Measurements from ENCODE around the gene CALHM1. TPM values are rescaled to one million over a fixed set of nuclear protein-coding genes. Genes with fewer than 3 reads are reported as not detected.
A peak's percentile ranks its signal among the peaks of the same experiment; 100 is the strongest.
"Not testable (repeated sequence)": the region's sequence is repeated elsewhere in the genome, so short reads cannot be mapped to it uniquely, and the experiment has no call there.

The CALHM1 gene
- total RNA-seq, result 0.10 TPM

- DNase-seq, result peak; percentile 33
Observed at GRCh38 chr10:103458720-103459119, at the start of gene CALHM1. Gene CALHM1, minus strand, starts transcription at chr10:103458900. Its CDS starts 149 bp downstream, at chr10:103458751.

DNA sequence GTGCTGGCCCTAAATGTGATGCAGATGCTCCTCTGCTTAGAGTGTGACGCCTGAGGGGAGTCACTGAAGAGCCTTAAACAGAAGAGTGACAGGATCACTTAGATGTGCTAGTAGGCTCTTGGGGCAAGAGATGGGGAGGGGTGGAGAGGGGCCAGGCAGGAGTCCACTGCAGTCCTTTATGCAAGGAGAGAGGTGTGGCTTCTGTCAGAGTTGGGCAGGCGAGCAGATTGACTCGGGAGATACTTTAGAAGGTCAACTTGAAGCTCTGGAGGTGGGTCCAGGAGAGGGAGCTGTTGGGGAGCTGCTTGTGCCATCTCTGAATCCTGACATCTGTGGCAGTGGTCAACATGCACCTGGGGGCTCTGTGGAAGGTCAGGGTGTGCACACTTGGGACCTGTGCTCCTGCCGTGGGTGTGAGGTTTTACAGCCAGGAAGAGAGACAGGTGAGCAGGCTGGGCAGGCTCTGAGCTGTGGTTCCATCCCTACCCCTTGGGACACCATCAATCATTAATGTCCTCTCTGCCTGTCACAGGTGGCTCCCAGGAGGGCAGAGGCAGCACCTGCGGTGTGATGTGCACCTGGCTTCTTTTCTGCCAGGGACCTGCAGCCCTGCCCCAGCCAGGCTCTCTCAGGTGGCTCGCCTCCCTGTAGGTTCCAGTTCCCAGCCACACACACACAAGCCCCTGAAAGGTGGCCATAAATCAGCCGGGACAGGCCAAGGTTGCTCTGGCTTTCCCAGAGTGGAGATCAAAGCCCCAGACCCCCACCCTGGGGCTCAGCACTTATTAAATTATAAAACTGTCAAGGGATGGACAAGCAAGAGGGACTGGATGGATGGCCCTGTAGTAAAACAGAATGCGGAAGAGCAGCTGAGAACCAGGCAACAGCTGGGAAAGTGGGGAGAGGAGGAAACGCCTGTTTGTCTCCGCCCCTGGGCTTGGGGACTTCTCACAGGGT is 48.8 kb upstream of the CALHM1 start:
- DNase-seq, result peak; percentile 52

- DNase-seq, result no peak
Observed at GRCh38 chr10:103506061-103506460, 47.4 kb upstream of the CALHM1 start.

GRCh38 chr10:103504181-103504783 is 45.6 kb upstream of the CALHM1 start:
- no peak for DNase-seq

DNA sequence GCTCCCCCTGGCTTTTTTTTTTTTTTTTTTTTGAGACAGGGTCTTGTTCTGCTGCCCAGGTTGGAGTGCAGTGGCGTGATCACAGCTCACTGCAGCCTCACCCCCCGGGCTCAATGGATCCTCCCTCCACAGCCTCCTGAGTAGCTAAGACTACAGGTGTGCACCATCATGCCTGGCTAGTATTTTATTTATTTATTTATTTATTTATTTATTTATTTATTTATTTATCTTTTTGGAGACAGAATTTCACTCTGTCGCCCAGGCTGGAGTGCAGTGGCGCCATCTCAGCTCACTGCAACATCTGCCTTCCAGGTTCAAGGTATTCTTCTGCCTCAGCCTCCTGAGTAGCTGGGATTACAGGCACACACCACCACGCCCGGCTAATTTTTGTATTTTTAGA is 45.1 kb upstream of the CALHM1 start:
- not testable (repeated sequence) for DNase-seq

DNA sequence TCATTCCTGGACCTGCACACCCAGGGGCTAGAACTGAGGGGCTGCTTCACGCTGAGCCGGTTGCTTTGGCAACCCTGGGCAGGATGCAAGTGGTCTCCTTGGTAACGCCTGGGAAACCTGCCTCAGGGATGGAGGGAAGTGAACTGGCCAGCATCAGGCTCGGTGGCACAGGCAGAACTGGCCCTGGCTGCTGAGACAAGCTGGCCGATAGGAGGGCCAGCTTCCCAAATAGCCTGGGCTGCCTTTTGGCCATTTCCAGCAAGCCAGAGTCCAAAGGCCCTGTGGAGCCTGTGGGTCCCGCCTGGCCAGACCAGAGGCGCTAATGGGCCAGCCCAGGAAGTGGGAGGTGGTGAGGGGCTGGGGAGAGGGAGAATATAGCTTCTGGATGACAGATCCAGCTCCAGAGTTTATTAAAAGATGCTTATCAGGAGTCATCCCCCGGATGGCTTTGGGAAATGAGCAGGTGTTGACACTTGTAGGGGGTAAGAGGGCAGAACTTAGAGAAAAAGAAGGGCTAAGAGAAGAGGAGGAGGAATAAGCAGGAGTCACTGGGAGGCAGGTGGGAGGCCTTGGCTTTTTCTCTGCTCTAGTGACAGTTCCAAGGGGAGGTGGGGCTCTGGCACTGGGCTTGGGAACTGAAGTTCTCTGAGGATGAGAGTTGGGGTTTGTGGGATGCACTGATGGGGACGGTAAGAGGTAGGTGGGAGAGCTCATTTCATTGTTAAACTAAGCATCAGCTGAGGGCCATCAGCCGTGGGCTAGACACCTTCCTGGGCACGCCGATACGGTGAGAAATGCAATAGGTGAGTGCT is 44.4 kb upstream of the CALHM1 start:
- DNase-seq, result no peak

DNA sequence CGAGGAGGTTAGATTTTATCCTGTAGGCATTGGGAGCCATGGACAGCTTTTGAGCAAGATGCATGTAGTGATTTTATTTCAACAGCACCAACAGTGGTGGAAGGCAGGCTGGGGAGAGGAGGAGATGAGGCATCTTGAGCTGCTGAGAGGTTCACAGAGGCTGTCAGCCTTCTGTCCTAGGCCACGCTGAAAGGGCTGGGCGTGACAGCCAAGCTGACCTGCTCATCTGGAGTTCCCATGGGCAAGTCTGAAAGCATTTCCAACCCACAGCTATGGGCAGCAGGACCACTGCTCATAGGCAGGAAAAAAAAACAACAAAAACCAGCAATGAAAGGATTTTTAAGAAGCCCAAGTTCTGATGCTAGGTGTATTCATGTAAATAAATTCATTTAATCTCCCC is 42.5 kb upstream of the CALHM1 start:
- DNase-seq, result no peak

DNA sequence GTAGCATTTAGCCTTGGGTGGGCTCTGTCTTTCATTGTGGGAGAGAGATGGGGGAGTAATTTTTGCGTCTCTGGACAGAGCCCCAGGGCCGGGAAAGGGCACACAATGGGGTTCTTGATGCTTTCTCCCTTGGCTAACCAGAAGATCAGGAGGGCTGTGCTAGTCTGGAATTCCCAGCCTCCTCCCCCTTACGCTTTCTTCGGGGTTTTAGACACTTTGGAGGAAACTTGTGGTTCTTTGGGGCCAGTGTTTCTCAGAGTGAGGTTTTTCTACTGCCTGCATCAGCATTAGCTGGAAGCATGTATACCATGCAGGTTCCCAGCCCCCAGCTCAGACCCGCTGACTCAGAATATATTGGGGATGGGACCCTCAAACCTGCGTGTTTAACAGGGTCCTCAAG is 41.8 kb upstream of the CALHM1 start:
- DNase-seq, result no peak

DNA sequence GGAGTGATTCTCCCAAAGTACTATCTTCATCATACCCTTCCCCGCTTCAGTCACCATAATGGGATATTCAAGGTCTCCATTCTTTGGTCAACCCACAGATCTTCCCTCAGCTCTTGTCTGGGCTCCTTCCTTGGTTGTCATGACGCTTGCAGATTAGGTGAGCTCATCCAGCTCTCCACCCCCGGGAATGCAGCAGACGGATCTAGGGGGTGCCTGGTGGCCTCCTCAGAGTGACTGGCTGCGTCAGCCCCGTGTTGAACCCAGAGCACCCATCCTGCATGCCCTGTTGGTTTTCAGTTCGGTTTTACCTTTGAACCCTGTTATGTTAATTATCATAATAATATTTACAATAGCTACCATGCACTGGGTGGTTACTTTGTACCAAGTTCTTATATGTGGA is 41.2 kb upstream of the CALHM1 start:
- DNase-seq, result no peak

- DNase-seq, result peak; percentile 72
Observed at GRCh38 chr10:103498936-103499638, 40.4 kb upstream of the CALHM1 start.

- DNase-seq, result no peak
Observed at GRCh38 chr10:103497161-103497915, 38.6 kb upstream of the CALHM1 start.

DNA sequence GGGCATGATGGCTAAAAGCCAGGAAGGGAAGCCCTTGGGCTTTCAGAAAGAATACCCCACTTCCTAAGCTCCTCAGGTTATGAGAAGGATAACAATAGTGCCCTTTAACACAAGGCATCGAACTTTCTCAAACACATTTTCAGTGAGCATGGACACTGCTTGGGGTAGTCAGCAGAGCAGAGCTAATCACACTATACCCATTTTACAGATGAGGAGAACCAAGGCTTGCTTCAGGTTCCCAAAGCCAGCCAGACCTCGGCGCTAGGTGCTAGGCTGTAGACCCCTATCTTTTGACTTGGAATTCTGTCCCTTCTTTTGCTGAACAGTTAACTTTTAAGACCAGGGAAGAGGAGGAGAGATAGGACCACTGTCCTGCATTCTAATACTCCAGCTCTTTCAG is 36.6 kb upstream of the CALHM1 start:
- no peak for DNase-seq

- no peak for DNase-seq
Observed at GRCh38 chr10:103493916-103494877, 35.5 kb upstream of the CALHM1 start.

DNA sequence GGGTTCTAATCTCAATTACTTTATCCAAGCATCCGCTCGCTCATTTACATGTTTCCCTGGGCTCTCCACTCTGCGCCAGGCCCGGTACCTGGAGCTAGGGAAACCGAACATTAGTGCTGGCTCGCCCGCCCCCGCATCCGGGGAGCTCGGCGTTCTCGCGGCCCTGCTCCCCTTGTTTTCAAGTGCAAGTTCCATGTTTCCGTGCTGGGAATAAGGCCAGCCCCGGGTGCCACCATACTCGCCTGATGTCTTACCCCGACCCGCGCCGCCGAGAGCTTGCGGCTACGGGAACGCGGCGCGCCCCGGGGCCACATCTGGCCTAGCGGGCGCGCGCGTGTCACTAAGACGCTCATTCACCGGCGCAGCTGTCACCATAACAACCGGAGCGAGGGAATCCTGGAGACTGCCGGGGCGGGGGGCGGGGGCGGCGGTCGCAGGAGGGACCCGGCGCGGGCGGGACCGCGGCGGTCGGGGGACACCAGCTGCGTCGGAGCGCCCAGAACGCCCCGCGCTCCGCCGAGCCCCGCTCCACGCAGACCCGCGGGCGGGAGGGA is 34.7 kb upstream of the CALHM1 start, which contains the start of gene NEURL1:
Gene NEURL1, plus strand, starts transcription at position 344 of the 554 bp plus-strand sequence. CDS start 683 bp downstream, outside the sequence.
- DNase-seq, result peak; percentile 83

DNA sequence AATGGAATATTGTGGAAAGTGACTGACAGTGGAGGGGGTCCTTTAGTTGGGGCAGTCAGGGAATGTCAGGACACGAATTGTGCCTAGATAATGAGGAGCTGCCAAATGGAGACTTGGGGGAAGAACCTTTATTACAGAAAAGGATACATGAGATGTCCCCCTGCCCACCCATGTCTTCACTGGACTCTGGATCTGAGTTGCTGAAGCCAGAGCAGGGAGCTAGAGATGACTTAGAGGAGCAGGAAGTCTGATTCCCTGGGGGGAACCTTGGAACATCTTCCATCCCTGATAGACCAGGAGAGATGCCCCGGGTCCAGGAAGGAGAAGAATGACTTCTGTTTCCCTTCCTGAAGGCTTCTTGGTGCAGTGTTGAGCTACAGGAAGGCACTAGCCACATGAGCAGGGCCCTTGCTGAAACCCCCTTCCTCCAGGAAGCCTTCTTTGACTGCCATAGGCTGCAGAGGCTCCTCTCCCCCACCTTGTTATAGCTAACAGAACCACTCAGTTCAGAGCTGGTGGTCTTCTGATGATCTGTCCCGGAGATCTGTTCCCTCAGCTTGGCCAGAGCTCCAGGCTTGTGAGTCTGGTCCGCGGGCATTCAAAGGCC is 34.1 kb upstream of the CALHM1 start:
- no peak for DNase-seq

- DNase-seq, result peak; percentile 85
Observed at GRCh38 chr10:103491729-103492364, 33.1 kb upstream of the CALHM1 start.

DNA sequence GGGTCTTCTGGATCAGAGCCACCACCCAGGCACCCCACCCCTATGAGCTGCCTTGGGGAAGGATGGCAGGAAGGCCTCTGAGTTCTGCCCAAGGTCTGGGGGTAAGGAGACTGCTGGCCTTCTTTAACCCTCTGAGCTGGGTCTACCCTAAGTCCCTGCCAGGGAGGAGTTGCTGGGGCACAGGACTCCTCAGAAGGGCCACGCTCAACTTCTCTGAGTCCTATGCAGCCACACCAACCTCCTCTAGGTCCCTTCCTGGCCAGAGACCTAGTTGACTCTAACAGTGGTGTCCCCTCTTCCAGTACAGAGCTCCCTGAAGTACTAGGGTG is 32.2 kb upstream of the CALHM1 start:
- DNase-seq, result no peak

GRCh38 chr10:103487410-103487708 is 28.7 kb upstream of the CALHM1 start:
- no peak for DNase-seq
